AG04450 (cell line): ENCODE measurements around the gene AVP. TPM values are rescaled to one million over a fixed set of nuclear protein-coding genes. Genes with fewer than 3 reads are reported as not detected.

ENCODE experiments used
- CTCF ChIA-PET: fragments of 300-600, 350-600 bp; formaldehyde crosslinking; extraction: SDS; loops from one replicate; lab custom pipeline; 2022; ENCODE audit warnings: antibody characterized with exemption, inconsistent platforms; lab: Charles Lee
- POLR2A ChIA-PET: fragments of 350-600 bp; formaldehyde crosslinking; extraction: SDS; loops from one replicate; lab custom pipeline; 2021; ENCODE audit warnings: antibody characterized with exemption, inconsistent platforms; lab: Yijun Ruan, JAX
- DNase-seq: peaks from one replicate; pipeline ENCODE4 v3.0.0-alpha.2; 2011; ENCODE audit warnings: low read depth, low spot score
- H3K27ac ChIP-seq: one replicate; pipeline ENCODE4 v1.5.1; 2012; ENCODE audit warnings: low read depth, low read length, control low read depth
- H3K27me3 ChIP-seq: one replicate; pipeline ENCODE4 v1.6.0; 2012; ENCODE audit warnings: low read length; ENCODE audit not compliant: control insufficient read depth, insufficient read depth
- H3K4me3 ChIP-seq: 2 replicates; pipeline ENCODE4 v1.5.1; 2011; ENCODE audit warnings: mild to moderate bottlenecking, low read depth, low read length, control low read depth
- H3K9me3 ChIP-seq: 2 replicates; pipeline ENCODE4 v1.5.1; 2012; ENCODE audit warnings: low read length; ENCODE audit not compliant: control insufficient read depth, insufficient read depth
- polyA plus RNA-seq: library from polyadenylated mRNA; depleted of rRNA; stranded (reverse); fragments of >200 nt; gene quantifications from 2 replicates; pipeline ENCODE4 v1.2.3, GENCODE V29; 2011
- TF ChIP-seq, protein P1 (sequence below): IDR thresholded peaks from 2 replicates; pipeline ENCODE4 v1.5.1; 2011; ENCODE audit warnings: low read depth, low read length, control low read depth, inconsistent platforms

Gene AVP
- polyA plus RNA-seq, 1 experiment: not detected

DNA sequence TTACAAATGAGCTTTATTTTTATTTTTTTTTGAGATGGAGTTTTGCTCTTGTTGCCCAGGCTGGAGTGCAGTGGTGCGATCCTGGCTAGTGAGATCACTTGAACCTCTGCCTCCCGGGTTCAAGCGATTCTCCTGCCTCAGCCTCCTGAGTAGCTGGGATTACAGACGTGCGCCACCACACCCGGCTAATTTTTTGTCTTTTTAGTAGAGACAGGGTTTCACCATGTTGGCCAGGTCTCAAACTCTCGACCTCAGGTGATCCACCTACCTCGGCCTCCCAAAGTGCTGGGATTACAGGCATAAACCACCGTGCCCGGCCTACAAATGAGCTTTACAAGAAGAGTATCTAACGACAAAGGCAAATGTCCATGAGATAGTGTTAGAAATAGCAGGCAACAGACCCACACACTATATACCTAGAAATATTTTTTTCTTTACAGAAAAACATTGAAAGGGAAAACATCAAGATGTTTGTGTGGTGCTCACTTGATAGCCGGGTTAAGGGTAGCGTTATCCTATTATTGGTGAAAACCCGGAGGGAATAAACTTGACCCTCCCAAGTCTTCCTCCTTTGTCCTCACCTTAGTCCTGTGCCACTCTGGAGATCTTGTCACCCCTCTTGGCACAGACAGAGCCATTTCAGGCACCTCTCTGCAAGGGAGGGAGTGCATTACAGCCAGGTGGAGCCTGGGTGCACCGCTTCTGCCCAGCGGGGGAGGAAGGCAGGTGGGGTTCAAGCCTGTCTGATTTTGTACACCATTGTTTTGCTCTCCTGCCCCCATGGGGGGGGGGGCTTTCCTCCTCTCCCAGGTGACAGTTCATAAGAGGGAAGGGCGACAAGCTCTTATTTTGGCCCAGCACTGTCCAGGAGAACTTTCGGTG is 21.0 kb upstream of the AVP start:
- Histone ChIP-seq H3K27ac (no peak overlapping the region), H3K9me3 (no peaks in the 10 kb centered on the region), H3K27me3 (no peaks in the 10 kb centered on the region), H3K4me3 (no peak overlapping the region)
- TF ChIP-seq, protein P1, sequence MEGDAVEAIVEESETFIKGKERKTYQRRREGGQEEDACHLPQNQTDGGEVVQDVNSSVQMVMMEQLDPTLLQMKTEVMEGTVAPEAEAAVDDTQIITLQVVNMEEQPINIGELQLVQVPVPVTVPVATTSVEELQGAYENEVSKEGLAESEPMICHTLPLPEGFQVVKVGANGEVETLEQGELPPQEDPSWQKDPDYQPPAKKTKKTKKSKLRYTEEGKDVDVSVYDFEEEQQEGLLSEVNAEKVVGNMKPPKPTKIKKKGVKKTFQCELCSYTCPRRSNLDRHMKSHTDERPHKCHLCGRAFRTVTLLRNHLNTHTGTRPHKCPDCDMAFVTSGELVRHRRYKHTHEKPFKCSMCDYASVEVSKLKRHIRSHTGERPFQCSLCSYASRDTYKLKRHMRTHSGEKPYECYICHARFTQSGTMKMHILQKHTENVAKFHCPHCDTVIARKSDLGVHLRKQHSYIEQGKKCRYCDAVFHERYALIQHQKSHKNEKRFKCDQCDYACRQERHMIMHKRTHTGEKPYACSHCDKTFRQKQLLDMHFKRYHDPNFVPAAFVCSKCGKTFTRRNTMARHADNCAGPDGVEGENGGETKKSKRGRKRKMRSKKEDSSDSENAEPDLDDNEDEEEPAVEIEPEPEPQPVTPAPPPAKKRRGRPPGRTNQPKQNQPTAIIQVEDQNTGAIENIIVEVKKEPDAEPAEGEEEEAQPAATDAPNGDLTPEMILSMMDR: no peak
- ChIA-PET POLR2A (no interaction called here), CTCF (interaction anchor here (1.4 kb wide), 1 partner anchor 52 kb away, joined by 5 read pairs; no protein-coding TSS in a partner anchor)
- DNase-seq: no peak

DNA sequence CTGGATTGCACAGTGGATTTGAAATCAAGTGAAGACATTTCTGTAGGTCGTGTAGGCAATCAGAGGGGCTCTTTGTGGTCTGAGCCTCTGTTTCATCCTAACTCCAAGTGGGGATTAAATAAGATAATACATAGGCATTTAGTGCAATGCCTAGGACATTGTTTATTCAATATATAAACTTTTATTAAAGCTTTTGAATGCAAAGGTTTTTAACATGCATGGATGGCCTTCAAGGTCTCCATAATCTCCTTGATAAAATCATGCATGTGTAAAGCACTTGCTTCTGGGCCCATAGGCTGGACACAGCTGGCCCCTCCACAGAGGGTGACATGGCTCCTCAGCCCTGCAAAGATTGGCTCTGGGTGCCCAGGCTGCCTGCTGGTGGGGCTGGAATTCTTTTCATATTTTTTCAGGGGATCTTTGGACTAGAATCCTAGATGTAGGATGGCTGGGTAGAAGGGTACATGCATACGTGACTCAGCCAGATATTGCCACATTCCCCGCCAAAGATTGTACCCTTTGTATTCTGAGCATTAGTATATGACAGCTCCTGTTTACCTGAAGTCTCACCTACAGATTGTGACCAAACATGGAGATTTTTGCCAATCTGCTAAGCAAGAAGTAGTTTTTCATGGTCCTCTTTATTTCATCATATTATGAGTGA is 19.0 kb upstream of the AVP start:
- TF ChIP-seq, protein P1: no peak
- POLR2A ChIA-PET: no interaction called here
- Histone ChIP-seq H3K27ac (no peak overlapping the region), H3K9me3 (no peaks in the 10 kb centered on the region), H3K4me3 (no peak overlapping the region), H3K27me3 (no peaks in the 10 kb centered on the region)
- CTCF ChIA-PET: interaction anchor here (0.5 to 1.1 kb wide), 3 partner anchors 12 to 57 kb away, joined by 3 to 9 read pairs (median 5); partner anchors contain the start of gene MRPS26
- no peak for DNase-seq

DNA sequence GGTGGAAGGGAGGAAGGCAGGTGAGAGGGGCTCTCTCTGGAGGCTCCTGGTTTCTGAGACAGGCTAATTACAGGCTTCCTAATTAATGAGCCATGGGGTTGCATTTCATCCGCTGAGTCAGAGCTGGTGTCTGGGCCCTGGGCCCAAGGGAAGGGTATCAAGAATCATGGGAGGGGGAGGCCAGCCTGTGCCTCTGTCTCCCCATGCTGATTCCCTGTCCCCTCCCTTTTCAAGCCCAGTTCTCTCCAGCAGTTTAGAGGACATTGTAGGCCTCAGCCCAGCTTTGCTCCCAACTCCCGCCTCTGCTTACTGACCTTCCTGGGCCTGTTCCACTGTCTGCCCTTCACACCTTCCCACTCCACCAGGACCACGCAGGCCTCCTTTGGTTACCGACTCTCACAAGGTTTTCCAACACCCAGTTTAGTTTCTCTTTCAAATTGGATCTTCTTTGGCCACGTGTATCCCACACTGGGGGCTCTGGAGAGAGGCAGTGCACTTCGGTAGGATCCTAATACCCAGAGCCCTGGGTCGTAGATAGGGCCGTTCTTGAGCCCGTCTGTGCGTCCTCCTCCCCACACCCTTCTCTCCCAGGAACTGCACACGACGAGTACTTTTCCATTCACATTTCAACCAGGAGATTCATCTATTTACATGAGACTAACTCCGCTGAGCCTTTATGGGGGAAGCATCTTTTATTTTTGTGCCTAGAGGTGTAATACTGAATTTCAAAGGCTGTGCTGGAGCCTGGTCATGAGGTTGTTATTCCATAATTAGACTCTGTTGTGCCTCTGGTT is 18.2 kb upstream of the AVP start:
- ChIA-PET CTCF (no interaction called here), POLR2A (interaction anchor here (0.6 kb wide), 1 partner anchor 36 kb away, joined by 9 read pairs; no protein-coding TSS in a partner anchor)
- TF ChIP-seq, protein P1: no peak
- DNase-seq: no peak
- no peaks in the 10 kb centered on the region for H3K27me3 ChIP-seq
- no peak overlapping the region for H3K4me3 ChIP-seq
- no peaks in the 10 kb centered on the region for H3K9me3 ChIP-seq
- H3K27ac ChIP-seq: no peak overlapping the region

DNA sequence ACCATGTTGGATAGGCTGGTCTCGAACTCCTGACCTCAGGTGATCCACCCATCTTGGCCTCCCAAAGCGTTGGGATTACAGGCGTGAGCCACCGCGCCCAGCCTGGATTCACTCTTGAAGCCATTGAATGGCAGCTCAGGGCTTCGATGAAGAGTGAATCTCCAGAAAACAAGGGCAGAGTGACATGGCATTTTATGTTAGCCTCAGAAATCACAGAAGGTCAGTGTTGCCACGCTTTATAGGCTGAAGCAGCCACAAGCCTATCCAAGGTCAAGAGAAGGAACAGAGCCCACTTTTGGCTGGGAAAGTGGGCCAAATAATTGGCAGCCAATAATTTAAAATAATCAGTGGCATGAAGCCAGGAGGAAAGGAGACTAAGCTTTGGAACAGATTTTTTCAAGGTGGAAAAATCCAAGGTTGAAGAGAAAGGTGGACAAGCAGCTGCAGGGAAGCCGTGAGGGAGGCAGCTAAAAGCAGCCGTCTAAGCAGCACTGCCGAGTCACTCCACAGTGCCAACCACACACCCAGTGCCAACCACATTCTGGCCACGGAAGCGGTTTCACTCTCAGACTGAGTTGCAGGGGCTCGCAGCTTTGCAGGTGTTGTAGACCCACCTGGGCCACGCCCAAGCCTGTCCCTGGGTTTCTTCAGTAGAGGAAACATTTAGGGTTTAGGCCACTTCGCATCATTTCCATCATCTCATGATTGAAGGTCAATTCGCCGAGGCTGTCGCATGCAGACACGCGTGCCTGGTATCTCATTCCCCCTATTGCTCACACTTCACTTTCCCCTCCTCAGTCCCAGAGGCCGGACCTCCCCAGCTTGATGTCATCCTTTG is 17.4 kb upstream of the AVP start:
- H3K4me3 ChIP-seq: no peak overlapping the region
- no peak overlapping the region for H3K27ac ChIP-seq
- H3K27me3 ChIP-seq: no peaks in the 10 kb centered on the region
- TF ChIP-seq, protein P1: no peak
- ChIA-PET POLR2A (interaction anchor here (0.6 kb wide), 1 partner anchor 35 kb away, joined by 9 read pairs; no protein-coding TSS in a partner anchor), CTCF (no interaction called here)
- no peaks in the 10 kb centered on the region for H3K9me3 ChIP-seq
- DNase-seq: no peak
